K562 (cell line): Measurements from ENCODE around the gene KLK15. TPM values are rescaled to one million over a fixed set of nuclear protein-coding genes. Genes with fewer than 3 reads are reported as not detected.

Source experiments
- ATAC-seq: fragments of 200-7000 bp; cut with Tn5 transposase; 3 replicates; pipeline ENCODE4 v1.9.1; 2020; ENCODE audit warnings: moderate library complexity
- BruUV-seq: library from RNA; stranded (reverse); fragments of 400-500 nt; replicated peaks from 2 replicates; lab custom pipeline; 2021; lab: Mats Ljungman, UMichigan
- CTCF ChIA-PET: fragments of 300-600 bp; formaldehyde crosslinking; extraction: SDS; loops from one replicate; lab custom pipeline; 2021; ENCODE audit warnings: low intra/inter-chr PET ratio; lab: Yijun Ruan, JAX
- POLR2A ChIA-PET: fragments of 300-600, 350-650 bp; sonication (Branson Sonifier 250); formaldehyde crosslinking; extraction: SDS; loops from one replicate; lab custom pipeline; 2021; ENCODE audit warnings: antibody characterized with exemption, inconsistent platforms; lab: Yijun Ruan, JAX
- DNase-seq, 4 experiments: peaks; one replicate each; pipeline versions ENCODE4 v3.0.0 to v3.0.0-alpha.2; 2011 to 2018; ENCODE audit warnings: low spot score in 3 of 4, mixed read lengths in 3 of 4; ENCODE audit errors: extremely low read depth in 1 of 4
- FAIRE-seq: peaks from 2 replicates; lab custom pipeline; 2011; peaks lifted over from hg19 to GRCh38; lab: Jason Lieb, UNC
- H2AFZ ChIP-seq: 2 replicates; pipeline ENCODE4 v1.6.0; 2011; ENCODE audit warnings: low read depth, low read length, control low read depth, inconsistent platforms
- H3K27ac ChIP-seq: fragments of 200-600 bp; 3 replicates; pipeline ENCODE4 v1.8.0; 2011; ENCODE audit warnings: low read depth, mild to moderate bottlenecking, control low read depth, inconsistent platforms, low read length, moderate library complexity, mixed read lengths; ENCODE audit errors: extremely low read depth
- H3K27me3 ChIP-seq, 2 experiments: fragments of 300-600 bp in 1 of 2; 2 replicates in 1 of 2; 3 replicates in 1 of 2; pipeline versions ENCODE4 v1.6.0 to v1.8.0; 2011; ENCODE audit warnings: inconsistent platforms in 2 of 2, low read length in 2 of 2, mild to moderate bottlenecking in 1 of 2, mixed read lengths in 1 of 2, moderate library complexity in 1 of 2; ENCODE audit not compliant: control insufficient read depth in 2 of 2, insufficient read depth in 2 of 2
- H3K36me3 ChIP-seq: fragments of 300-600 bp; 3 replicates; pipeline ENCODE4 v1.8.0; 2011; ENCODE audit warnings: mild to moderate bottlenecking, low read length, inconsistent platforms; ENCODE audit not compliant: control insufficient read depth, insufficient read depth
- H3K4me1 ChIP-seq, 2 experiments: fragments of 200-600 bp in 1 of 2; replicated peaks in 1 of 2; 2 replicates in 1 of 2; 3 replicates in 1 of 2; pipeline versions ENCODE4 v1.5.1 to v1.8.0; 2011; ENCODE audit warnings: inconsistent platforms in 2 of 2, low read length in 2 of 2, mild to moderate bottlenecking in 1 of 2, mixed read lengths in 1 of 2, moderate library complexity in 1 of 2; ENCODE audit not compliant: control insufficient read depth in 2 of 2, insufficient read depth in 2 of 2
- H3K4me2 ChIP-seq: 2 replicates; pipeline ENCODE4 v1.6.1; 2011; ENCODE audit warnings: low read length, control low read depth, inconsistent platforms, mixed read lengths; ENCODE audit not compliant: insufficient read depth
- H3K4me3 ChIP-seq: fragments of 200-600 bp; sonication (generic), shearing (Covaris generic); 2 replicates; pipeline ENCODE4 v1.5.1; 2016; ENCODE audit warnings: control low read depth, inconsistent platforms
- H3K79me2 ChIP-seq: fragments of 200-600 bp; 3 replicates; pipeline ENCODE4 v1.8.0; 2011; ENCODE audit warnings: low read length, inconsistent platforms; ENCODE audit not compliant: control insufficient read depth, insufficient read depth
- H3K9ac ChIP-seq, 2 experiments: 2 replicates each; pipeline versions ENCODE4 v1.6.0 to v1.6.1; 2011; ENCODE audit warnings: low read depth in 2 of 2, low read length in 2 of 2, control low read depth in 1 of 2, inconsistent platforms in 1 of 2, mild to moderate bottlenecking in 1 of 2, mixed read lengths in 1 of 2; ENCODE audit not compliant: insufficient read depth in 1 of 2
- H3K9me1 ChIP-seq: one replicate; pipeline ENCODE4 v1.6.0; 2011; ENCODE audit warnings: inconsistent platforms, mild to moderate bottlenecking, low read length, moderate library complexity; ENCODE audit not compliant: control insufficient read depth, insufficient read depth
- H3K9me3 ChIP-seq: replicated peaks from 2 replicates; pipeline ENCODE4 v1.5.1; 2011; ENCODE audit warnings: low read depth, low read length, inconsistent platforms; ENCODE audit not compliant: control insufficient read depth, insufficient read depth
- H4K20me1 ChIP-seq: replicated peaks from 2 replicates; pipeline ENCODE4 v1.6.1; 2011; ENCODE audit warnings: low read length, inconsistent platforms, mixed read lengths; ENCODE audit not compliant: control insufficient read depth, insufficient read depth
- CSDE1 ChIP-seq, 2 experiments: fragments of 450-650 bp; IDR thresholded peaks; 2 replicates each; pipeline ENCODE4 v1.6.1; 2016; ENCODE audit warnings: mild to moderate bottlenecking in 1 of 2
- ILK ChIP-seq: fragments of 450-650 bp; IDR thresholded peaks from 2 replicates; pipeline ENCODE4 v1.6.1; 2016; ENCODE audit warnings: missing genetic modification characterization, low read depth, mild to moderate bottlenecking, missing compliant biosample characterization, moderate library complexity, borderline replicate concordance
- MCM3 ChIP-seq: fragments of 450-650 bp; IDR thresholded peaks from 2 replicates; pipeline ENCODE4 v1.6.1; 2016
- PCBP2 ChIP-seq: fragments of 200-400 bp; formaldehyde crosslinking; IDR thresholded peaks from 2 replicates; pipeline ENCODE4 v1.6.1; 2018; ENCODE audit warnings: low read length, low read depth, mild to moderate bottlenecking, moderate library complexity; ENCODE audit not compliant: poor library complexity, severe bottlenecking
- POLR2A ChIP-seq: fragments of 450-650 bp; conservative IDR thresholded peaks from 2 replicates; pipeline ENCODE4 v1.6.1; 2016
- ZNF75A ChIP-seq: fragments of 450-650 bp; formaldehyde crosslinking; IDR thresholded peaks from 2 replicates; pipeline ENCODE4 v1.4.0; 2020; ENCODE audit warnings: mild to moderate bottlenecking
- WGBS: fragments of 100-300 bp; shearing (Covaris generic); methylation state at CpG from one replicate; pipeline ENCODE4 v1.1.6; 2016; ENCODE audit warnings: low coverage, mixed read lengths; ENCODE audit not compliant: insufficient coverage; ENCODE audit errors: missing lambda C conversion rate; 5-methylcytosine and 5-hydroxymethylcytosine counted together
- in situ Hi-C: fragments of 300-500 bp; cut with MboI; formaldehyde crosslinking; loops from 4 replicates; pipeline ENCODE4 v1.15.0; 2018; ENCODE audit warnings: inconsistent platforms, mixed read lengths
- intact Hi-C: fragments of 100-400 bp; cut with micrococcal nuclease; formaldehyde crosslinking; loops from 2 replicates; pipeline ENCODE4 v1.14.2; 2022
- polyA plus RNA-seq, 8 experiments: library from polyadenylated mRNA; depleted of rRNA in 4 of 8; stranded (reverse) in 5 of 8; unstranded in 3 of 8; fragments of >200 nt; fragmentation: Nextera tagmentation in 2 of 8; fragmentation: Illumina TruSeq in 1 of 8; extraction: Ambion mirVana in 2 of 8; extraction: Trizol in 1 of 8; gene quantifications; 2 replicates each; pipeline versions ENCODE4 v1.2.1 to v1.2.3, GENCODE V29; 2011 to 2014; ENCODE audit warnings: inconsistent platforms in 1 of 8, missing spikeins in 1 of 8
- total RNA-seq, 7 experiments: library from RNA; depleted of rRNA in 6 of 7; stranded (reverse); fragments of >200 nt in 6 of 7; fragmentation: Illumina TruSeq in 2 of 7; extraction: Trizol in 2 of 7; gene quantifications; 2 replicates each; pipeline versions ENCODE4 v1.2.1 to v1.2.3, GENCODE V29; 2011 to 2021; ENCODE audit warnings: low replicate concordance in 1 of 7
- TF ChIP-seq, protein P1 (sequence below): fragments of 450-650 bp; IDR thresholded peaks from one replicate; pipeline ENCODE4 v1.6.1; 2018; ENCODE audit warnings: mild to moderate bottlenecking, moderate library complexity; ENCODE audit not compliant: partially characterized antibody

Gene KLK15
- total and polyA plus RNA-seq, 9 of the 15 experiments (the other 6 are each of a cell fraction or from before 2014, with no cell fraction given), result not detected

DNA sequence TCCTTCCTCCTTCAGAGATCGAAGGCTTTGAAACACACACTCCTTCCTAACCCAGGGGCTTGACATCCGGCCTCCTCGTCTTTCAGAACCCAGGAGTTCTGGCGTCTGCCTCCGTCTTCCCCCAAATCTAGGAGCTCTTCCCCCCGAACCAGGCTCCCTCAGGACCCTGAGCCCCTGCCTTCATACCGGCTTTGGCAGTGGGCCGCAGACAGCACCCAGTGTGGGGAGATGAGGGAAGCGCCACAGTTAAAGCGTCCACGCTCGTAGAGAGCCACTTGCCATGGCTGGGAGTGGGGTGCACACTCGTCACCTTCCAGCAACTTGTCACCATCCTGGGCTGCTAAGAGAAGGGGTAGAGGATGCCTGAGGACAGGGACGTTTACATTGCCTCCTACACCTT, 5.9 kb downstream of the KLK15 start:
- H3K36me3 ChIP-seq, result no peaks in the 10 kb centered on the region
- H3K4me2 ChIP-seq, result no peak overlapping the region
- in situ Hi-C loops (no loop called here), intact Hi-C loops (no loop called here)
- no peak overlapping the region for H3K27ac ChIP-seq
- no peak overlapping the region for H3K9ac ChIP-seq
- CTCF ChIA-PET, result no interaction called here
- TF ChIP-seq ZNF75A (CRISPR knock-in tag) (no peak), MCM3 (no peak), CSDE1 (IDR thresholded peaks at IDR 0.05) (no peak), ILK (tag) (no peak), POLR2A (no peak), PCBP2 (no peak)
- TF ChIP-seq, protein P1, sequence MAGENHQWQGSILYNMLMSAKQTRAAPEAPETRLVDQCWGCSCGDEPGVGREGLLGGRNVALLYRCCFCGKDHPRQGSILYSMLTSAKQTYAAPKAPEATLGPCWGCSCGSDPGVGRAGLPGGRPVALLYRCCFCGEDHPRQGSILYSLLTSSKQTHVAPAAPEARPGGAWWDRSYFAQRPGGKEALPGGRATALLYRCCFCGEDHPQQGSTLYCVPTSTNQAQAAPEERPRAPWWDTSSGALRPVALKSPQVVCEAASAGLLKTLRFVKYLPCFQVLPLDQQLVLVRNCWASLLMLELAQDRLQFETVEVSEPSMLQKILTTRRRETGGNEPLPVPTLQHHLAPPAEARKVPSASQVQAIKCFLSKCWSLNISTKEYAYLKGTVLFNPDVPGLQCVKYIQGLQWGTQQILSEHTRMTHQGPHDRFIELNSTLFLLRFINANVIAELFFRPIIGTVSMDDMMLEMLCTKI, result no peak
- TF ChIP-seq, all 486 proteins: peak for 0
- no peaks in the 10 kb centered on the region for H3K9me1 ChIP-seq
- no peaks in the 10 kb centered on the region; the same call in 1 of the 2 replicates for H4K20me1 ChIP-seq
- H2AFZ ChIP-seq, result no peak overlapping the region
- BruUV-seq, result no TSS peak
- no peak for ATAC-seq
- peaks cover 20 to 33% of the 10 kb centered on the region in 2 experiments for H3K4me1 ChIP-seq
- H3K27me3 ChIP-seq, result peaks cover 0 to 20% of the 10 kb centered on the region in 2 experiments; a peak in 3 of 5 replicates
- H3K9me3 ChIP-seq, result no peaks in the 10 kb centered on the region
- H3K4me3 ChIP-seq, result no peak overlapping the region
- POLR2A ChIA-PET, result no interaction called here
- no peak for FAIRE-seq
- WGBS, result 19% methylated on average over 14 of the region's 14 CpGs
- no peak for DNase-seq
- no peaks in the 10 kb centered on the region for H3K79me2 ChIP-seq
